Lower leg skin (tissue), 3 donors: Measurements from ENCODE around the gene CDK11A.
"Not testable (repeated sequence)": the region's sequence is repeated elsewhere in the genome, so short reads cannot be mapped to it uniquely, and the experiment has no call there.

Experiments used
- CTCF ChIP-seq, 3 donors: fragments of 450-650 bp; IDR thresholded peaks; one replicate each; pipeline ENCODE4 v1.5.1; 2016; ENCODE audit warnings: antibody characterized with exemption in 3 of 3, mild to moderate bottlenecking in 3 of 3, moderate library complexity in 2 of 3
- POLR2A ChIP-seq, 2 donors: fragments of 450-650 bp; IDR thresholded peaks; one replicate each; pipeline ENCODE4 v1.6.1; 2016 to 2017; ENCODE audit warnings: antibody characterized with exemption in 2 of 2, mild to moderate bottlenecking in 1 of 2, moderate library complexity in 1 of 2

- TF ChIP-seq CTCF, POLR2A (IDR thresholded peaks at IDR 0.05): not testable (repeated sequence)
These were observed 16.9 kb downstream of the CDK11A start for GRCh38 chr1:1707241-1707640.
